GM19395 (cell line): ENCODE data around the gene KCP.

Experiments used
- ATAC-seq: cut with Tn5 transposase; IDR thresholded peaks from one replicate; pipeline ENCODE4 v1.9.1; 2021; ENCODE audit warnings: mild to moderate bottlenecking, moderate library complexity; ENCODE audit not compliant: unreplicated experiment

KCP gene

GRCh38 chr7:128876586-128876977 lies 33.9 kb downstream of the KCP start:
- no peak for ATAC-seq

DNA sequence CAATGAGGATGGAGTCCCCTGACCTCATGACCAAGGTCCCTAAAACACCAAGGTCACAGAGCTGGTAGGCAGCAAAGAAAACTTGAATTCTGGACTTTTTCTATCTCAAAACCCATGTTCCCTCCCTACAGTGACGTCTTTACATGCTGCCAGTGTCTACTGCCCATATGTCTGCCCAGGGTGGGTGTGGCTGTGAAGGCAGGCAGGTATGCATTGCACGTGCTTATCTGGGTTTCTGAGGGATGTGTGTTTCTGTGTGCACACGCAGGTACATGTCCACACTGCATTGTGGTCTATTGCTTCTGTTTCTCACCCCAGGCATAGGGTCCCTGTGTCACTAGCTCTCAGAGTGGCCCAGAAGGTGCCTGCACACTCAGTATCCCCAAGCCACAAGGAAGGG lies 34.4 kb downstream of the KCP start:
- no peak for ATAC-seq

DNA sequence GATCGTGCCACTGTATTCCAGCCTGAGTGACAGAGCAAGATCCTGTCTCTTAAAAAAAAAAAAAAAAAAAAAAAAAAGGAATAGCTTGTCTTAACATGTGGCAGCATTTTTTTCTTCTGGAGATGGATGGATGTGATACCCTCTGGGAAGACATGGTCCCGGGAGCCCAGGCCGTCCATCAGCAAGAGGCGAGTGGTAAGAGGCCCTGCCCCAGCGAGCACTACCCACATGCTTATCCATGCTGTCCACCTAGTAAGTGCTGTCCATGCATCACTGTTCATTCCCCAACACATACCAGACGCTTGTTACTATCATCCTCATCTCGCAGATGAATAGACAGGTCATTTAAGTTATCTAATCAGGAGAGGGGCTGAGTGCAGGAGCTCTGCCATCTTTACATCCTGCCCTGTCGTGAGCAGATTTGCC lies 35.0 kb downstream of the KCP start:
- no peak for ATAC-seq

DNA sequence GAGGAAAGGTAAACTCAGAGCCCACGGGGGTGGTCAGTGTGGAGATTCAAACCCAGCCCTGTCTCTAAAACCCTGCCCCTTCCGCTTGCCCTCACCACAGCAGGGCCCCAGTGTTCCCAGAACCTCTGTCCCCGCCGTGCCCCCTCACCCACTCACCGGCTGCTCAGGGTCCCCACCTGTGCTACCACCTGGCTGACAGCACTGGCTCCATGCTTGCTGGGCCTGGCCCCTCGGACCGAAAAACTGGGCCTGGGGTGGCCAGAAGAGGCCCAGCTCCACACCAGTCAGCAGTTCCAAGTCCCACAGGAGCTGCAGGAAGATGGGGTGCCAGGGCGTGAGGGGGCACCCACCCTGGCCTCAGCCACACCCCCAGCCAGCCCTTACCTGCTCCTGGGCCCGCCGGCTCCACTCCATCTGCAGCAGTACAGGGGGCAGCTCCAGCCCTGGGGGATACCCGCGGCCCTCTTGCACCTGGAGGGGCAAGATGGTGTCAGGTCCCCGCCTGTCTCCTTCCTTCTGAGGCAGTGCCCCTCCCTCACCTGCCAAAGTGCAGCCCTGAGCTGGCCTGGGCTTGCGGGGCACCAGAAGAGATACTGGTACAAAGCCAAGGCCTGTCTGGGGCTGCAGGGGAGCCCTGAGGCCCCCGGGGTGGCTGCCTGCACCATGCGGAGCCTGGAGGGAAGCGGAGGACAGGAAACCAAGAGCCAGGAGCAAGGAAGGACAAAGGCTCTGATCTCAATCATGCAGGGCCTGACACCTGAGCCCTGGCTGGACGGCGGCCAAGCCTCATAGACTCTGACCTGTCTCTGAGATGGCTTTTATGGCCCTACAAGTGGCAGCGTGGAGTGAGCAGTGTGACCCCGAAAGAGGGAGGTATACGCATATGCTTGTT lies 36.1 kb downstream of the KCP start:
- no peak for ATAC-seq

DNA sequence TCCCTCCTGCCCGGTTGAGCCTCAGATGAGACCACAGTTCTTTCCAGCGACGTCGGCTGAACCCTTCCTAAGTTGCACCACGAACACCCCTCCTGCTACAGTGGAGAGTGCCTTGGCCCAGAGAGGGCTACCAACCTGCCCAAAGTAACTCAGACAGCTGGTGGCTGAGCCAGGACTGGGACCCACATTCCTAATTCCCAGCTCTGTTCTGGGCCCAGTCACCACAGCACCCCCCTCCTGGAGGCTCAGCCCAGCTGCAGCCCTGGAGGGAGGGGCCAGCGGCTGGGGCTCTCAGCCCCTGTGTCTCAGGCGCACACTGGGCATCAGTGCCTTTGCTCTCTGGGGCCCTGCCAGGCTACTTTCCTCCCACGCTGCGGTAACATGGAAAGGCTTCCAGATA lies 37.3 kb downstream of the KCP start:
- ATAC-seq, result no peak

DNA sequence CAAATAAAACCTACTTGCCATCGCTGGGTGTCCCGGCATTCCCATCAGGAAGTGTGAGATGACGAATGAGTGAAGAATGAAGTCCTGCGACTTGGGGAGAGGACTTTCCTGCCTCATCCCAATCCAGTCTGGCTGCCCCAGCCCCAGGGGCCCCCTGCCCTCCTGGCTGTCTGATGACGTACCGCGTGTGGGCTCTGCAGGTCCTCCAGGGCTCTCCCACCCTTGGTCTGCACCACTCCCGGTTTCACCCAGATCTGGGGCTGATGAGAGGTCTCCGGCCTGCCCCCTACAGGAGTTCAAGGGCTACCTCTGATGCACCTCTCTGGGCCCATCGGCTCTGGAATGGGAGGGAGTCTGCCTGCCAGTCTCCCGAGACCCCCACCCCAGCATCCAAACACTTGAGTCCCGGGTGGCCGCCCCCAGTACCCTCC lies 38.1 kb downstream of the KCP start:
- ATAC-seq, result no peak

- no peak for ATAC-seq
Observed at GRCh38 chr7:128871050-128871449, 39.5 kb downstream of the KCP start.

DNA sequence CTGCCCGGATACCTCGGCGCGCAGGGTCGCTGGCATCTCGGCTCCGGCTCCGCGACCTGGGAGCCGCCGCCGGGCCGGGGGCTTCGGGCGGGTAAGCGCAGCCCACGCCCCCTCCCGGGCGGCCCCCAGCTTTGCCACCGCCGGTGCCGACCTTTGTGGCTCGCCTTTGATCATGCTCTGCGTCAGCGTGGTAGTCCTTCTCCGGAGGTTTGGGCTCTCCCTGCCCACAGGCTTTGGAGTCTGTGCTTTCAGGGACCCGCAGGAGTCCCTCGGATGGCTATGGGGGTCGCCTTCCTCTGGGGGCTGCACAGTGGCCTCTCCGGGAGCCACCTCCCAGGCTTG lies 40.6 kb downstream of the KCP start:
- peak; percentile 29 for ATAC-seq

DNA sequence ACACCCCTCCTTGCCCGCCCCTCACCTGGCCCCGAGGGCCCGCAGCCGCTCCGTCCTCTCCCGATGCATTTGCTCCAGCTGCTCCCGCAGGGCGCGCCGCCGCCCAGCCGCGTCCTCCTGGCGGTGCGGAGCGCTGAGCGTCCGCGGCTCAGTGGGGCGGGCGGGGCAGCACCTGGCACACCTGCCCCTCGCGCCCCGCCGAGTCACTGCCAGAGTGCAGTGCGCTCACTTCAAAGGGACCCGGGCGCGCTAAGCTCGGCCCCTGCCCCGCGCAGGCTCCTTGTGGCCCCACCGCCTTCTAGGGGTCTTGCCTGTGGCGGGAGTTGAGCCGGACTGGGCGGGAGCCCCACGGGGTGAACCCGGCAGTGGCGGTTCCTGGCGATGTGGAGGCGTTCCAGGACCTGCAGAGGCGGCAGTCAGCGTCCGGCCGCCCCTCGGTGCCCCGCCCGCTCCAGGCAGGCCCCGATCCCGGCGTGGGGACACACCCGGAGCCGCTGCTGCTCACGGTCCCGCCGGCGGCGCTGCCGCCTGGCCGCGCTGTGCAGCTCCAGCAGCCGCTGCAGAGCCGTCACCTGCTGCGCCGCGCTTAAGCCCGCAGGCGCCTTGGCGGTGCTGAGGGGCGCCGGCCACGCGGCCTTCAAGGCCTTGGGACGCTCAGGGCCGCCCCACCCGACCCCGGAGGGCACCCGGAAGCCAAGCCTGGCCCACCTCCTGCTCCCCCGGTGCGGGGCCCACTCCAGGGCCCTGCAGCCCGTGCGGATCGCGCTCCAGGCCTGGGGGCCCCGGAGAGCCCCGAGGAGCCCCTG lies 41.2 kb downstream of the KCP start:
- peak; percentile 64 for ATAC-seq

GRCh38 chr7:128868624-128869137 lies 41.8 kb downstream of the KCP start:
- no peak for ATAC-seq

DNA sequence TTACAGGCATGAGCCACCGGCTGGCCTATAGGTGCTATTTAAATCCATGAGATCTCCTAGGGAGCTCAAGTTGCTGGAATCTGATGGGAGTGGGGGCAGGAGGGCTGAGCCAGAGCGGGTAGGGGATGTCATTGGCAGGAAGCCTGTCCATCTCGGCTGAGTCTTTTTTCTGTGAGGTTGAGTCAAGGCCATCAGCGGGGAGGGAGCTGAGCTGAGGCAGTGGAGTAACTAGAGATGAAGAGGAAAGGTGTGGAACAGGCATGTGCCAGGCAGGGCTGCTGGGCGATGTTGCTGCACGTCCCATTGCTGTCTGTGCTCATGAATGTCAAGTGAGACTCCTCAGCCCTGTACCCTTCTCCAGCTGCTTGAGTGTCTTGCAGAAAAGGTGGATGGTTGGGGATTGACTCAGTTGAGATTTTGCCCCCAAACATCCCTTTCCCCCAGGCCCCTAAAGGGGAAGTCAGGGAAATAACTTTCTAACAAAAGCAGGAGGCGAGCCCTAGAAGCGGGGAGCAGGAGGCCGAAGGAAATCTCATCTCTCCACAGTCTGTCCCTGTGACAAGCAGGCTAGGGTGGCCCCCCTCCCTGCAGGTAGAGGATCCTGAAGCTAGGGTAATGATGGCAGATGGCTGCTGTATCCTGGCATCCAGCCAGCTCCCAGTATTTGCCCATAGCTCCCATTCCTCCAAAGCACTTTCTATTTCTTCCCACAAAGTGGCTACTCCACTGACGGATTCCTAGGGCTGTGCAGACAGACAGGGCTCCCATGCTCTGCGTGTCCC lies 42.5 kb downstream of the KCP start:
- ATAC-seq, result no peak

GRCh38 chr7:128867241-128867640 lies 43.3 kb downstream of the KCP start:
- ATAC-seq, result no peak

GRCh38 chr7:128865996-128866877 lies 44.3 kb downstream of the KCP start:
- no peak for ATAC-seq

- no peak for ATAC-seq
Observed at GRCh38 chr7:128865303-128865702, 45.2 kb downstream of the KCP start.

DNA sequence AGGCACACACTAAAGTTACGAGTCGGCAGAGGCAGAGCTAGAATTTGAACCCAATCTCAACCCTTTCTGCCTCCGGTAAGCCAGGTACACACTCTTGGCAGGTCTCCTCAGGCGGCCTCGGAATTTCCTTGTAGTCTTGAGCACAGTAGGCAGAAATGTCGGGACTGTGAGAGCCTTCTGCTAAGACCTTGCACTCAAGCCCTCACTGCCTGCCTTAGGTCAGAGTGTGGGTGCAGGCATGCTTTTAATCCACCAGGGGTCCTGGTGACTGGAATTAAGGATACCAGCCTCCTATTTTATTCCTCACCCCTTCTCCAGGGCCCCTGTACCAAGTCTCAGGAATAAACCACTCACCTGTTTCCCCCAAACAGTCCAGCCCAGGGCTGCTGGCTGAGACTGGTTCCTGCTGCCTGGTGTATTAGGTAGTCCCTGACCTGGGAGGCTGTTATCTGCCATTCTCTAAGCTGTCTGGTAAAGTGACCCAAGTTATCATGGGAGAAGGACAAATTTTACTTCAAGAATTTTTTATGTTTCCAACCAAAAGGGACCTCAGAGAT lies 47.0 kb downstream of the KCP start:
- peak; percentile 46 for ATAC-seq

GRCh38 chr7:128862571-128863432 lies 47.7 kb downstream of the KCP start, which contains the start of gene ATP6V1F:
ATP6V1F (plus strand) TSS chr7:128862856; CDS start chr7:128862905, 49 bp downstream.
- peak; percentile 90 for ATAC-seq

DNA sequence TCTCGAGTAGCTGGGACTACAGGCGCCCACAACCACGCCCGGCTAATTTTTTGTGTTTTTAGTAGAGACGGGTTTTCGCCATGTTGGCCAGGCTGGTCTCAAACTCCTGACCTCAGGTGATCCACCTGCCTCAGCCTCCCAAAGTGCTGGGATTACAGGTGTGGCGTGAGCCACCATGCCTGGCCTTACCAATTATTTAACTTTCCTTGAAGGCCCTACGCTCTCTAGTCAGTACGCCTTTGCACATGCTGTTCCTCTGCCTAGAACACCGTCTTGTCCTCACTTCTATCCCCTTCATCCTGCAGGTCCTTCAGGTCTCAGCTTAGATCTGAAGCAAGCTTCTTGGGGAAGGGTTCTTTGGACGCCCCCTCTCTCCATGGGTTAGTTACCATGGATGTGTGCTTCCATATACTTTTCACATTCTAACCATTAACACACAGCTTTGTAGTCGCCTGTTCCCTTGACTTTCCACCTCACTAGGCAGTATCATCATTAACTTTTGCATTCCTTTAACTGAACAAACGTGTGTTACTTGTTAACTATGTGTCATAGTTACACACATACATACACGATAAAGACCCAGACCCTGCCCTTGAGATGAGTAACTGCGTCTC lies 48.4 kb downstream of the KCP start:
- no peak for ATAC-seq
